Astrocyte (in vitro differentiated cells and primary cell): ENCODE data around the gene PGP.

Source experiments
- EZH2 ChIP-seq: IDR thresholded peaks from 2 replicates; pipeline ENCODE4 v1.6.1; 2012; ENCODE audit warnings: mild to moderate bottlenecking, low read length, inconsistent platforms; ENCODE audit not compliant: insufficient read depth
- TF ChIP-seq, protein P1 (sequence below): IDR thresholded peaks from 2 replicates; pipeline ENCODE4 v1.5.1; 2011; ENCODE audit warnings: low read depth, mild to moderate bottlenecking, inconsistent platforms, low read length, moderate library complexity; ENCODE audit not compliant: insufficient read depth

DNA sequence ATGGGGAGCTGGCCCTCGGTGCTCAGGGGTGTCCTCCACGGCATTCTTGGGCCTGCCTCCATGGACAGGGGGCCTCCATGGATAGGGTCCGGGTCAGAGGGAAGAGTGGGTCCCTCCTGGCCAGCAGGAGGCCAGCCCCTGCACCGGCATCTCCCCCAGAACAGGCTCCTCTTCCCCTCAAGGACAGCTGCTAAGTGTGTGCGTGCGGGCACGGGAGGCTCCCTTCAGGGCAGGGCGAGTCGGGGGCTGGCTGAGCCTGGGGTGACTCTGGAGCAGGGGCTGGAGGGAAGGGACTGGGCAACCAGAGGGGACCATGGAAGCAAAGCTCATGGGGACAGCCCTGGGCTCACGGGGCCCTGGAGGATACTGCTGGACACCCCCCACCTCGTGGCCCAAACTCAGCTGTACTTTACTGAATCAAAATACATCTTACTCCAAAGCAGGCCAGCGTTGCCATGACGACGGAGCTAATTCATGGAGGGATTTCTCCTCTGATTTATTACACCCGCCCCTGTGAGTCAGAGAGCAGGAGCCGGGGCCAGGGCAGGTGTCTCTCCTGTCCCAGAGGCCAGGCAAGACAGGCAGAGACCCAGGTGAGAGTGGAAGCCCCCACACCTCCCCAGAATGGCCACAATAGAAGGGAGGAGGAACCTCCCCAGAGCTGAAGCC lies 20.3 kb downstream of the PGP start:
- TF ChIP-seq, protein P1, sequence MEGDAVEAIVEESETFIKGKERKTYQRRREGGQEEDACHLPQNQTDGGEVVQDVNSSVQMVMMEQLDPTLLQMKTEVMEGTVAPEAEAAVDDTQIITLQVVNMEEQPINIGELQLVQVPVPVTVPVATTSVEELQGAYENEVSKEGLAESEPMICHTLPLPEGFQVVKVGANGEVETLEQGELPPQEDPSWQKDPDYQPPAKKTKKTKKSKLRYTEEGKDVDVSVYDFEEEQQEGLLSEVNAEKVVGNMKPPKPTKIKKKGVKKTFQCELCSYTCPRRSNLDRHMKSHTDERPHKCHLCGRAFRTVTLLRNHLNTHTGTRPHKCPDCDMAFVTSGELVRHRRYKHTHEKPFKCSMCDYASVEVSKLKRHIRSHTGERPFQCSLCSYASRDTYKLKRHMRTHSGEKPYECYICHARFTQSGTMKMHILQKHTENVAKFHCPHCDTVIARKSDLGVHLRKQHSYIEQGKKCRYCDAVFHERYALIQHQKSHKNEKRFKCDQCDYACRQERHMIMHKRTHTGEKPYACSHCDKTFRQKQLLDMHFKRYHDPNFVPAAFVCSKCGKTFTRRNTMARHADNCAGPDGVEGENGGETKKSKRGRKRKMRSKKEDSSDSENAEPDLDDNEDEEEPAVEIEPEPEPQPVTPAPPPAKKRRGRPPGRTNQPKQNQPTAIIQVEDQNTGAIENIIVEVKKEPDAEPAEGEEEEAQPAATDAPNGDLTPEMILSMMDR: no peak
- no peak for TF ChIP-seq EZH2
